NCI-H2196 (cell line): ENCODE data around the gene RAD23A.
"Not testable (repeated sequence)": the region's sequence is repeated elsewhere in the genome, so short reads cannot be mapped to it uniquely, and the experiment has no call there.

ENCODE experiments used
- DNase-seq: peaks from one replicate; lab custom pipeline; 2025; ENCODE audit not compliant: unreplicated experiment; lab: John Stamatoyannopoulos, UW

Gene RAD23A

GRCh38 chr19:12945479-12946091 lies at the start of gene RAD23A:
TSS of gene RAD23A (plus strand) at chr19:12945862. CDS start at chr19:12945949, 87 bp downstream.
- DNase-seq = peak; percentile 99

- DNase-seq = no peak
These were observed 49.2 kb upstream of the RAD23A start for GRCh38 chr19:12896460-12896859.

- DNase-seq = no peak
These were observed 45.7 kb upstream of the RAD23A start for GRCh38 chr19:12899891-12900518.

- no peak for DNase-seq
These were observed 38.5 kb upstream of the RAD23A start for GRCh38 chr19:12907166-12907565.

GRCh38 chr19:12912571-12912970 lies 33.1 kb upstream of the RAD23A start:
- DNase-seq = peak; percentile 67

GRCh38 chr19:12913011-12913561 lies 32.6 kb upstream of the RAD23A start:
- DNase-seq = peak; percentile 100

GRCh38 chr19:12913851-12914690 lies 31.6 kb upstream of the RAD23A start:
- peak; percentile 27 for DNase-seq

- not testable (repeated sequence) for DNase-seq
These were observed 29.8 kb upstream of the RAD23A start for GRCh38 chr19:12915860-12916259.

GRCh38 chr19:12918253-12918652 lies 27.4 kb upstream of the RAD23A start:
- DNase-seq = no peak

- no peak for DNase-seq
These were observed 24.6 kb upstream of the RAD23A start for GRCh38 chr19:12921047-12921446.

- no peak for DNase-seq
These were observed 22.7 kb upstream of the RAD23A start for GRCh38 chr19:12922959-12923358.

- no peak for DNase-seq
These were observed 20.9 kb upstream of the RAD23A start for GRCh38 chr19:12924621-12925310.

GRCh38 chr19:12930002-12930645 lies 15.5 kb upstream of the RAD23A start:
- no peak for DNase-seq

- no peak for DNase-seq
These were observed 13.0 kb upstream of the RAD23A start for GRCh38 chr19:12932392-12933286.

- DNase-seq = peak; percentile 92
These were observed 12.2 kb upstream of the RAD23A start, which contains the start of gene FARSA for GRCh38 chr19:12933287-12934072. TSS of gene FARSA (minus strand) at chr19:12933711. CDS start at chr19:12933696, 15 bp downstream.

GRCh38 chr19:12935071-12935470 lies 10.6 kb upstream of the RAD23A start:
- DNase-seq = no peak

- DNase-seq = peak; percentile 40
These were observed 9.1 kb upstream of the RAD23A start for GRCh38 chr19:12936582-12936981.

- DNase-seq = peak; percentile 50
These were observed 8.4 kb upstream of the RAD23A start for GRCh38 chr19:12937093-12937926.
